ENCODE results near the gene SGCA. TPM values are rescaled to one million over a fixed set of nuclear protein-coding genes. Genes with fewer than 3 reads are reported as not detected.

Gene SGCA
- total RNA-seq, 1 donor from 2014 or later = not detected

DNA sequence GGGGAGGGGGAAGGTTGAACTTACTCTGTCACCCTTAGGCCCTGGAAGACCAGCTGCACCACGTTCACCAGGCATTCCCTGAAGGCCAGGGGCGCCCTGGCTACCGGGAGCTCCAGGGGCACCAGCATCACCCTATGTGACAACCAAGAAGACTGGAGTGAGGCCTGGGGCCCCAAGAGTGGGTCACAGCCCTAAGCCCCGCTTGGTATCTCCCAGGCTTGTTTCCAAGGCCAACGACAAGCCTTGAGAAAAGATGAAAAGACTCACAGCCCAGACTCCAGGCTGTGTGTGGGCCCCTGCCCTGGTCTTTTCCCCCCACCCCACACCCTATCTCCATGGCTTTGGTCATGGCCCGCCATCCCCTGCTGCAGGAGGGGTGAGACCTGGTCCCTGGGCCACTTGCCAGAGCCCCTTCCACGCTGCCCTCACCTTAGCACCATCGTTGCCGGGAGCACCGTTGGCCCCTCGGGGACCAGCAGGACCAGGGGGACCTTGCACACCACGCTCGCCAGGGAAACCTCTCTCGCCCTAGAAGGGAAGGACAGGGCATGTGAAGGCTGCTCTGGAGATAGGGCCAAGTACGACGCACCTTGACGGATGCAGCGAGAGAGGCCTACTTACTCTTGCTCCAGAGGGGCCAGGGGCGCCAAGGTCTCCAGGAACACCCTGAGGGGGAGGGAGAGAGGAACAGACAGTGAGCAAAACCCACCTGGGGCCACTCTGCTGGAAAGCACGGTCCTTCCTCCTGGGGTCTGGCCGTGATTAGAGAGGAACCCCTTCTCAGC, 25.7 kb downstream of the SGCA start:
- Histone ChIP-seq H3K4me2 (no peak overlapping the region), H3K27ac (no peak overlapping the region), H3K36me3 (no peaks in the 10 kb centered on the region), H3K4me1 (no peaks in the 10 kb centered on the region), H3K79me2 (ENCODE audit: low read depth) (no peaks in the 10 kb centered on the region), H3K4me3 (no peak overlapping the region), H3K9me3 (ENCODE audit: low read depth) (no peaks in the 10 kb centered on the region), H4K20me1 (ENCODE audit: low read depth) (no peaks in the 10 kb centered on the region), H3K9ac (no peak overlapping the region), H2AFZ (replicated peaks) (no peak overlapping the region), H3F3A (ENCODE audit: low read depth) (no peaks in the 10 kb centered on the region), H3K27me3 (no peaks in the 10 kb centered on the region)
- Mint-ChIP-seq H3K9me3 (no peaks in the 10 kb centered on the region), H3K36me3 (peaks cover 2% of the 10 kb centered on the region), H3K27me3 (ENCODE audit: insufficient read depth, low read depth) (peaks cover 11% of the 10 kb centered on the region), H3K4me1 (no peaks in the 10 kb centered on the region), H3K4me3 (no peak overlapping the region), H3K27ac (no peak overlapping the region)
- no peak for DNase-seq (ENCODE audit: low spot score)
- TF ChIP-seq EZH2 (IDR thresholded peaks at IDR 0.05) (no peak), EZH2phosphoT487 (IDR thresholded peaks at IDR 0.05) (no peak), CTCF (IDR thresholded peaks at IDR 0.05) (no peak)

DNA sequence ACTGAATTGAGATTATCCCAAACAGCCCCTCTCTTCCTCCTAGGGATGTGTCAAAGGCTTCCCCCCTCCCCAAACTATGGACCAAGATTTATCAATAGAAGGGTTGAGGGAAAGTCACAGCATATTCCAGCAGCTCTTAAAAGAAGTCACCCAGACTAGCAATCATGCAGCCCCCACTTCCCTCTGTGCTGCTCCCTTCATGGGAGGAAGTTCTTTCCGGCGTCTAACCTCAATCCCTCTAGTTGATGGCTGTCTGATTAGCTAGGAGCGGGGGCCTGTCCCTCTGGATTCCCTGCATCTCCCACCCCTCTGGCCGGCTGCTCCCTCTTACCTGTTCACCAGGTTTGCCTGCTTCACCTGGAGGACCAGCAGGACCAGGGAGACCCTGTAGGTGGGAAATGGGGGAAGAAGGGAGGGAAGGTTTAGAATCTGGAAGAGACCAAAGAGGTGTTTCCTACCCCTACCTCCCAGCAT, 26.4 kb downstream of the SGCA start:
- Histone ChIP-seq H3K4me3 (no peak overlapping the region), H3K36me3 (no peaks in the 10 kb centered on the region), H4K20me1 (ENCODE audit: low read depth) (no peaks in the 10 kb centered on the region), H3F3A (ENCODE audit: low read depth) (no peaks in the 10 kb centered on the region), H3K4me2 (no peak overlapping the region), H3K27me3 (no peaks in the 10 kb centered on the region), H3K9ac (no peak overlapping the region), H3K79me2 (ENCODE audit: low read depth) (no peaks in the 10 kb centered on the region), H3K9me3 (ENCODE audit: low read depth) (no peaks in the 10 kb centered on the region), H3K27ac (no peak overlapping the region), H3K4me1 (no peaks in the 10 kb centered on the region), H2AFZ (replicated peaks) (no peak overlapping the region)
- Mint-ChIP-seq H3K4me1 (no peaks in the 10 kb centered on the region), H3K27ac (no peak overlapping the region), H3K36me3 (peaks cover 2% of the 10 kb centered on the region), H3K4me3 (no peak overlapping the region), H3K27me3 (ENCODE audit: insufficient read depth, low read depth) (peaks cover 11% of the 10 kb centered on the region), H3K9me3 (no peaks in the 10 kb centered on the region)
- DNase-seq (ENCODE audit: low spot score) = no peak
- TF ChIP-seq CTCF (IDR thresholded peaks at IDR 0.05) (no peak), EZH2 (IDR thresholded peaks at IDR 0.05) (no peak), EZH2phosphoT487 (IDR thresholded peaks at IDR 0.05) (no peak)

DNA sequence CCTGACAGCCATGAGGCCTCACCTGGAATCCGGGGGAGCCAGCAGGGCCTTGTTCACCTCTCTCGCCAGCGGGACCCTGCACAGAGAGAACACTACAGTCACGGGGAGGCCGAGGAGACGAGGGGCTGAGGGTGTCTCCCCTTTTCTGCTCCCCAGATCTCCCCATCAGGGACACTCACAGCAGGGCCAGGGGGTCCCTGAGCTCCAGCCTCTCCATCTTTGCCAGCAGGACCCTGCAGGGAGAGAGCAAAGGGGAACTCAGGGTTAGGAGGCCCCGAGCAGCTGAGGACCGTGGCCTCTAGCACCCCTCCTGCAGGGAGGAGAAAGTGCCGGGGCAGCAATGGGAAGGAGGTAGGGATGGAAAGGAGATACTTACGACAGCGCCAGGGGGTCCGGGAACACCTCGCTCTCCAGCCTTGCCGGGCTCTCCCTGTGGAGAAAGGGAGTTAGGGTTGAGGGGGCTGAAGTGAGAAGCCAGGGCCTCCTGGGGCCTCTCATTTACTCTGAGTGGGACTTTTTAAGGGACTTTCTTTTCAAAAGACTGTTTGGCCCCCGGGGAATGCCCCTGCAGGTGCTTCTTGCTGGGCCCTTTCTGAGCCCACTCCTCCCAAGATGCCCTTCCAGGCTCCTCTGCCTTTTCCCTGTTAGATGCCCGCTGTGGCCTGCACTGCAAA, 26.9 kb downstream of the SGCA start:
- Histone ChIP-seq H3K4me2 (no peak overlapping the region), H3F3A (ENCODE audit: low read depth) (no peaks in the 10 kb centered on the region), H3K27ac (no peak overlapping the region), H3K9me3 (ENCODE audit: low read depth) (no peaks in the 10 kb centered on the region), H3K9ac (no peak overlapping the region), H3K27me3 (no peaks in the 10 kb centered on the region), H3K4me3 (no peak overlapping the region), H3K4me1 (no peaks in the 10 kb centered on the region), H3K36me3 (no peaks in the 10 kb centered on the region), H4K20me1 (ENCODE audit: low read depth) (no peaks in the 10 kb centered on the region), H3K79me2 (ENCODE audit: low read depth) (no peaks in the 10 kb centered on the region), H2AFZ (replicated peaks) (no peak overlapping the region)
- Mint-ChIP-seq H3K27ac (no peak overlapping the region), H3K4me1 (no peaks in the 10 kb centered on the region), H3K27me3 (ENCODE audit: insufficient read depth, low read depth) (peaks cover 14% of the 10 kb centered on the region), H3K4me3 (no peak overlapping the region), H3K36me3 (peaks cover 2% of the 10 kb centered on the region), H3K9me3 (no peaks in the 10 kb centered on the region)
- TF ChIP-seq EZH2 (IDR thresholded peaks at IDR 0.05) (no peak), CTCF (IDR thresholded peaks at IDR 0.05) (no peak), EZH2phosphoT487 (IDR thresholded peaks at IDR 0.05) (no peak)
- DNase-seq (ENCODE audit: low spot score) = no peak
